HG02870 (cell line): ENCODE results near the gene CROCC2.

Source experiments
- ATAC-seq: cut with Tn5 transposase; IDR thresholded peaks from one replicate; pipeline ENCODE4 v1.9.1; 2021; ENCODE audit warnings: mild to moderate bottlenecking, moderate library complexity; ENCODE audit not compliant: unreplicated experiment

CROCC2 gene

DNA sequence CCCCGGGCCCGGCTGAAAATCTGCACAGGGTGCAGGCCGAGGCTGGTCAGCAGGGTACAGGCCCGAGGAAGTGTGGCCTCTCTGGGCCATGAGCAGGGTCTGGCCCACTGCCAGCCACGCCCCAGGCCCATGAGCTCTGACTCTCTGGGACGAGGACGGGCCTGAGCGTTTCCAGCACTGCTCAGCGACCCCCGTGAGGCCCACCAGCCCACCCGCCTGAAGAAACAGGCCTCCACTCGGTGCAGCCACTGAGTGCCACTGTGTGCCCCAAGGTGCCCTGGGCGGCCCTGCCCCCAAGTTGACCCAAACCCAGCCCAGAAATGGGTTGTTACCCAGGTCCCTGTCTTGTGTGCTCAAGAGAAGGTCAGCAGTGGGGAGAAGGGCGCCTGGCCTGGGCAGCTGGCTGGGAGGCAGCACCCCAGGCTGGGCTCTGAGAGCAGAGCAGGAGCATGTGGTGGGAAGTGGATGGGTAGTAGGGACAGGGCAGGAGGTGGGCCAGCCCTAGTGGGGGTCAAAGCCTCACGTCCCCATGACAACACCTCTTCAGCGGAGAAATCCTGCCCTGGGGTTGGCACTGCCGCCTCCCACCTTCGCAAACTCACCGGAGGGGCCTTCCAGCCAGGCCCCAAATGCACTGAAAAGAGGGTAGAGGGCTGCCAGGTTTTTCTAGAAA is 90.2 kb downstream of the CROCC2 start:
- no peak for ATAC-seq

GRCh38 chr2:240996834-240997140 is 90.7 kb downstream of the CROCC2 start:
- ATAC-seq: no peak

- no peak for ATAC-seq
Measured at GRCh38 chr2:240997141-240997855, 91.2 kb downstream of the CROCC2 start.

DNA sequence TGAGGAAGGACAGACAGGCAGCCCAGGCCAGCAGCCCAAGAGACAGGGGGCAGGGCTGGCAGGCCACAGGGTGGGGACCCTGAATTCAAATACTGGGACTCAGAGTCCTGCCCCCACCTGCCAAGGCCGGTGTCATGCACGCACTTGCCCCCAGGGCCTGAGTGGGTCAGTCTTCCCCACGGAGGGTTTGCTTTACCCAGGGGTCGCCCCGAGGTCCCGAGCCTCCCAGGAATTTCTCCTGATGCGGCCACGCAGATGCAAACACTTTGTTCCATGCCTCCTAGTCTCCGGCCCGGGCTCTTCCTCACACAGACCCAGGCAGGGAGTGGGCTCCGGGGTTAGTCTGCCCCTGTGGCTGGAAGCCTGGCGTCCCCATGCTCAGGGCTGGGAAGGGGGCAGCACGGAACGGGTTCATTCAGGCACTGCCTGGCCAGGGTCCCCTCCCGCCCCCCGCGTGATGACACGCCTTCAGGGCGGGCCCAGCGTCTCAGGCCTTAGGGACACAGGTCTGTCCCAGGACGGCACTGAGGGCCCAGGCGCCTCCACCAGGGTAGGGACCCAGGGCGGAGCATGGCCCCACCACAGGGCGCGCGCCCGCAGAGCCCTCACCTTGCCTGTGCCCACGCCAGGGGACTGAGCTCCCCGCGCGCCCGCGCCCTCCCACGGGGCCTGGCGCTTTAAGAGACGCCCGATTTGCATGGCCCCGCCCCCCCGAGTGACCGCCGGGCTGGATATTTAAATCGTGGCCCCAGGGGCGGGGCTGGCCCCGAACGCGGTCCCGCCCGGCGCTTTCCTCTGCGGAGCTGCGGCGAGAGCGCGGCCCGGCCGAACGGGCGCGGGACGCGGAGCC is 91.9 kb downstream of the CROCC2 start, which contains the start of gene SNED1:
SNED1 (plus strand) TSS at position 763 of the 850 bp plus-strand sequence. CDS start 220 bp downstream, outside the sequence.
- no peak for ATAC-seq

DNA sequence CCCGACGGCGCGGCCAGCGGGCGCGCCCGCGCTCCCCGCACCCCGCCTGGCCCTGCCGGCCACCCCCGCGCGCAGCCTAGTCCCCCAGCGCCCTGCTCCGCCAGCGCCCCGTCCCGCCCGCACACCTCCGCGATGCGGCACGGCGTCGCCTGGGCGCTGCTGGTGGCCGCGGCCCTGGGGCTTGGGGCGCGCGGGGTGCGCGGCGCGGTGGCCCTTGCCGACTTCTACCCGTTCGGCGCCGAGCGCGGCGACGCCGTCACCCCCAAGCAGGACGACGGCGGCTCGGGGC is 92.5 kb downstream of the CROCC2 start:
- no peak for ATAC-seq

- ATAC-seq: no peak
Measured at GRCh38 chr2:240998995-240999791, 93.1 kb downstream of the CROCC2 start.

GRCh38 chr2:240999873-241000541 is 93.9 kb downstream of the CROCC2 start:
- no peak for ATAC-seq

- ATAC-seq: no peak
Measured at GRCh38 chr2:241000831-241001321, 94.7 kb downstream of the CROCC2 start.

- no peak for ATAC-seq
Measured at GRCh38 chr2:241001413-241002274, 95.5 kb downstream of the CROCC2 start.

- no peak for ATAC-seq
Measured at GRCh38 chr2:241002275-241003046, 96.3 kb downstream of the CROCC2 start.

GRCh38 chr2:241003047-241003360 is 96.9 kb downstream of the CROCC2 start:
- ATAC-seq: no peak

DNA sequence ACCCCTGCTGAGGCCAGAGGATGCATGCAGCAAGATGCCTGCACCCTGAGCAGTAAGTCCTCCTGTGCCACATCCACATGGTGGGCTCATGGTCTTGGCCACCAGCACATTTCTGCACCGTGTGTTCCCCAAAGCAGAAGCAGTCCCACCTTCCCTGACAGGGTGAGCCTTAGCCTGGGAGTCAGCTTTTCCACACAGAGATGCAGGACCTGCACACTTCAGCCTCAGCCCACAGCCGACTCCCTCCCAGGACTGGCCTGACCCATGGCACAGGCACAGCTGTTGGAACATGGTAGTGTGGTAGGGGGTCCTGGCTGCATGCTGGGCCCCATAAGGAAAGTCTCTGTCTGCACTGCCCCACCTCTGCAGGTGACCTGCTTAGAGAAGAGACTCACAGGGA is 97.2 kb downstream of the CROCC2 start:
- no peak for ATAC-seq

DNA sequence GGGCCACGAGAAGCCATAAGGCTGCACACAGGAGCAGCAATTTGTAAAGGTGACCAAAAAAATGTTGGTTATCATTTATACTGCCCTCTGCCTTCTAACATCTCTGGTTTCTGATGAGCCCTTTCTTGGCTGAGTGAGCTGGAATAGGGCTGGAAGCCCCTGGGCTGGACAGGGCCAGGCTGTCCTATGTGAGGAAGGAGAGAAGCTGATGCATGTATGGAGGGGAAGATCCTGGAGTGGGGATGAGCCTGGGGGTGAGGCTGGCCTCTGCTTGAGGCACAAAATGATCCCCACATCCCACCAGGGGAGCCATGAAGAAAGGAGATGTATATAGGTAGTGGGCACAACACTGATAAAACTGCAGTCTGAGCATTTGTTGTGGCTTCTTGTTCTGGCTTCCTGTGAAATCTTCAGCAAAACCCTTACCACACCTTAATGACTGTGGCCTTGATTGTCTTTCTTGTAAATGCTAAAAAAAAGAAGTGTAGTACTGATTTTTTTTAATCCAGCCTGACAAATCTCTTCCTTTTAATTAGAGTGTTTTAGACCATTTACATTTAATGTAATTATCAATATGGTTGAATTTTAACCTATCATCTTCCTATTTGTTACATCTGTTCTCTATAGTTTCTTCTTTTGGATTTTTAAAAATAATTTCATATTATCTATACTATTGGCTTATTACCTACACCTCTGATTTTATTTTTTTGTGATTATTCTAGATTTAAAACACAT is 97.9 kb downstream of the CROCC2 start:
- no peak for ATAC-seq

DNA sequence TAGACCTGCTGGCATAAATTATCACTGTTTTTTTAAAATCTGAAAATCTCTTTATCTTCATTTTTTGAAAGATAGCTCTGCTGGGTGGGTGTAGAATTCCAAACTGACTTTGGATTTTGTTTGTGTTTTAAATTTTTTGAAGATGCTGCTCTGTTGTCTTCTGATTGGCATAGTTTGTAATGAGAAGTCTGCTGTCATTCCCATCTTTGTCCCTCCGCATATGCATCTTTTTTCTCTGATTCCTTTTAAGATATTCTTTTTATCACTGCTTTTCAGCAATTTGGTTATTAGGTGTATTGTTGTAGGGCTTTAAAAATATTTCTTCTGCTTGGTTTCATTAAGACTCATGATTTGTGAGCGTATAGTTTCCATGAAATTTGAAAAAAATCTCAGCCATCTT is 99.4 kb downstream of the CROCC2 start:
- ATAC-seq: no peak

DNA sequence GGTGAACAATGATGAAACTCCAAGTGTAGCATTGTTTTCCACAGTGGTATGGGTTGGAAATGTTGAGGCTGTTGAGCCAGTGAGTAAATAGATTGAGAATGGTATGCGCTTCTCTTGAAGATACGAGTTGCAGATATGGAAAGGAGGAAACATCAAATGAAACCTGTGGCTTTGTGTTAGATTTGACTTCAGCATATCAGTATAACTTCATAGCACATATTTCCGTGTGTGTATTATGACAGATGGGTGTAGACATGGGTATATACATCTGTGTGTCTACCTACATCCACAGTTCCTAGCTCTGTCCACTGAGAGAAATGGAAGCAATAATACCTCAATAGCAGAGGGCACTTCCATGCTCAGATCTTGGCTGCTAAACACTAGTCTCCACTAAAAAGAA is 100.3 kb downstream of the CROCC2 start:
- no peak for ATAC-seq

- no peak for ATAC-seq
Measured at GRCh38 chr2:241007111-241007510, 101.0 kb downstream of the CROCC2 start.

GRCh38 chr2:241007880-241008710 is 102.0 kb downstream of the CROCC2 start:
- ATAC-seq: no peak
